NCI-H146 (cell line): ENCODE data around the gene NPIPA3.
"Not testable (repeated sequence)": the region's sequence is repeated elsewhere in the genome, so short reads cannot be mapped to it uniquely, and the experiment has no call there.

Experiments used
- DNase-seq: peaks from one replicate; lab custom pipeline; 2025; lab: John Stamatoyannopoulos, UW

Gene NPIPA3

GRCh38 chr16:14742273-14743128, 39.3 kb downstream of the NPIPA3 start, which contains the start of gene NPIPA2:
NPIPA2 (plus strand) TSS chr16:14742533; CDS start chr16:14748066, 5,533 bp downstream.
- not testable (repeated sequence) for DNase-seq

GRCh38 chr16:14773654-14774053, 70.4 kb downstream of the NPIPA3 start:
- not testable (repeated sequence) for DNase-seq

GRCh38 chr16:14775624-14776023, 72.4 kb downstream of the NPIPA3 start:
- not testable (repeated sequence) for DNase-seq
